T-helper 2 cell treated with Interferon-gamma antibody and Interleukin-4, amounts not matched to agents 100 ng/mL and 5 ng/mL, for 36 hours (primary cell): ENCODE results near the gene CINP. TPM values are rescaled to one million over a fixed set of nuclear protein-coding genes. Genes with fewer than 3 reads are reported as not detected.
"Not testable (repeated sequence)": the region's sequence is repeated elsewhere in the genome, so short reads cannot be mapped to it uniquely, and the experiment has no call there.

Experiments
- intact Hi-C: fragments of 100-400 bp; cut with micrococcal nuclease; formaldehyde crosslinking; loops from one replicate; pipeline ENCODE4 v1.15.1; 2023
- total RNA-seq: library from RNA; stranded (reverse); gene quantifications from 2 replicates; pipeline ENCODE4 v1.2.3, GENCODE V29; 2022

Gene CINP
- total RNA-seq, 1 donor from 2014 or later, result 32.5 TPM

DNA sequence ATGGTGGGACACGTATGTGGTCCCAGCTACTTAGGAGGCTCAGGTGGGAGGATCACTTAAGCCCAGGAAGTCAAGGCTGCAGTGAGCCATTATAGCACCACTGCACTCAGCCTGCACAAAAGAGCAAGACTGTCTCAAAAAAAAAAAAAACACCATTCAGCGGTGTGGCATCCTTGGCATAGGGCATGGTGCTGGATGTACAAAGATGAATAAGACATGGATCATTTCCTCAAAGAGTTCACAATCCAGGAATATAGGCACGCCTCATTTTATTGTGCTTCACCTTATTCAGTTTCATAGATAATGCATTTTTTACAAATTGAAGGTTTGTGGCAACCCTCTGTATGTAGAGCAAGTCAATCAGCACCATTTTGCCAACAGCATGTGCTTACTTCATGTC is 6.4 kb downstream of the CINP start:
- intact Hi-C loops, result no loop called here

DNA sequence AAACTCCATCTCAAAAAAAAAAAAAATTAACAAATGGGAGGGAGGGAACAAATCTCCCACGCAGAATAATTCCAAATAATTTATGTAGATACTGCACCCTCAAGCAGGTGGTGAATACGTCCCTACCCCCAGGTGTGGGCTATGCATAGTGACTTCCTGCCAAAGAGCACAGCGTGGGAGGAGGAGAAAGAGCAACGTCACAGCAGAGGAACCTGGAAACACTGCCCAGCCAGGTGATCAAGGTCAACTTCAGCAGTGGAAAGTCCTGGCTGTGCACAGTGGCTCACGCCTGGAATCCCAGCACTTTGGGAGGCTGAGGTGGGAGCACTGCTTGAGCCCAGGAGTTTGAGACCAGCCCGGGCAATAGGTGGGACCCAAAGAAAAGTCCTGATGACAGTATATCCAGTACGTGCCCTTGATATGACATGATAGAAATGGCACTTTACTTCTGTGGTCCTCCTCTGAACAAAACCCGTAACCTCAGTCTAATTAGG is 9.5 kb downstream of the CINP start:
- intact Hi-C loops, result no loop called here

DNA sequence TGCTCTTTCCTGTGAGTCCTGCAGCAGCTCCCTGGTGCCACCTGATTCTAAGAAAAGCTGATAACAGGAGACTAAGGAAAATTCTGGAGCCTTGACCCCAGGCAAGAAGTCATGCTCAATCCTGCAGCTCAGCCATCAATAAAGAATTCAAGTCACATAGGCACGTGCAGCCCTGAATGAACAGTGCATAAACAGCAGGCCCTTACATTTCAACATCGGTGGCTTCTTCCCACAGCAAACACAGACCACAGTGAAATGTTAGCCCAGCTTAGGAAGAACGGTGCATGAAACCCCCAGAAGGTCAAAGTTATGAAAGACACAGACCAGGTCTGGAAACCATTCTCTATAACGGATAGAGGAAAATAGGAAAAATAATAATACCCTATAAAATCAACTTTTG is 10.5 kb downstream of the CINP start:
- intact Hi-C loops, result no loop called here

DNA sequence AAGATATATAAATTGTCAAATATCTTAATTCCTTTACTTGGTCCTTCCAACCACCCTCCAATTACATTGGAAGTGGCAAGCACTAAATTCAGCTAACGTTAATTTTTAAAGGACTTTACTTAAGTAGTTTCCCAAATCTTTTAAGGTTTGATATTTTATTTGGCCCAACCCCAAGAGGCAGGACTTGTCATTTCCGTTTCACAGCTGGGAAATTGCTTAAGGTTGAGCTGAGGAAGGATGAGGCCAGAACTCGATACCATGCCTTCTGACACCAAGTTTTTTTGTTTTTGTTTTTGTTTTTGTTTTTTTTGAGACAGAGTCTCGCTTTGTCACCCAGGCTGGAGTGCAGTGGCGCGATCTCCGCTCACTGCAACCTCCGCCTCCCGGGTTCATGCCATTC is 11.1 kb downstream of the CINP start:
- intact Hi-C loops, result not testable (repeated sequence)

DNA sequence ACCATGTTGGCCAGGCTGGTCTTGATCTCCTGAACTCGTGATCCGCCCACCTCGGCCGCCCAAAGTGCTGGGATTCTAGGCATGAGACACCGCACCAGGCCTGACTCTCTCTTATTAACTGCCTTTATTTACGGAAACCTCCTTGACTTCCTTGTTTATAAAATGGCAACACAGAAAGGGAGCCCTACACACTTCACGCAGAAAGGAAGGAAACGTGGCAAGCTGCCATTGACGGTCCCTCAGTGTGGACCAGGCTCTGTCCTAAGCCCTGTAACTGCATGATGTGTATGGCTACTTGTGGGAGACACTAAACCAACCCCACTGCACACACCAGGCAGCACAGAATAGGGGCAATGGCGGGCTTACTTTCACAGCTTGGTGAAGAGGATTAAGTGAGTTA is 11.7 kb downstream of the CINP start:
- intact Hi-C loops, result no loop called here

DNA sequence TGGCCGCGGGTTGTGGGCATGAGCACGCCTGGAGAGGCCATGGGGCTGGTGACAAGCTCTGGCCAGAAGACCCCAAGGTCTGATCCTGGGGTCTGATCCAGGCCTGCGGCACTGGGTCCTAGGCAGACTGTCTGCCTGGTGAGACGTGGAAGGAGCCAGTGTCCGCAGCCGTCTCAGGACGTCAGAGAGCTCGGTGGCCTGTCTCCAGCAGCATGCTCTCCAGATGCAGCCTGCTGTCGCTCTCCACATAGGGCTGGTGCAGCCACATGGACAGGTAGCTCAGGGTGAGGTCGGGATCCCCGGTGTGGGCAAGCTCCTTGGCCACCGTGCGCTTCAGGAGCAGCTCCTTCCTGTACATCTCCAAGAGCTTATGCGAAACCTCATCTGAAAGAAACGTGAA is 14.3 kb downstream of the CINP start:
- intact Hi-C loops, result no loop called here

DNA sequence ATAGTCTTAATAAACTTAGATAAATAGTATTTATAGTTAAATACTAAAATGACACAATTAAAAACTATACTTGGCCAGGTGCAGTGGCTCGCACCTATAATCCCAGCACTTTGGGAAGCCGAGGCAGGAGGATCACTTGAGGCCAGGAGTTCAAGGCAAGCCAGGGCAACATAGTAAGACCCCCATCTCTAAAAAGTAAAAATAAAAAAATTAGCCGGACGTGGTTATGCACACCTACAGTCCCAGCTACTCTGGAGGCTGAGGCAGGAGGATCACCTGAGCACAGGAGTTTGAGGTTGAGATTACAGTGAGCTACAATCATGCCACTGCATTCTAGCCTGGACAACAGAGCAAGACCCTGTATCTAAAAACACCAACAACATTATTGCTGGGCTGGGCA is 16.0 kb downstream of the CINP start:
- intact Hi-C loops, result no loop called here

DNA sequence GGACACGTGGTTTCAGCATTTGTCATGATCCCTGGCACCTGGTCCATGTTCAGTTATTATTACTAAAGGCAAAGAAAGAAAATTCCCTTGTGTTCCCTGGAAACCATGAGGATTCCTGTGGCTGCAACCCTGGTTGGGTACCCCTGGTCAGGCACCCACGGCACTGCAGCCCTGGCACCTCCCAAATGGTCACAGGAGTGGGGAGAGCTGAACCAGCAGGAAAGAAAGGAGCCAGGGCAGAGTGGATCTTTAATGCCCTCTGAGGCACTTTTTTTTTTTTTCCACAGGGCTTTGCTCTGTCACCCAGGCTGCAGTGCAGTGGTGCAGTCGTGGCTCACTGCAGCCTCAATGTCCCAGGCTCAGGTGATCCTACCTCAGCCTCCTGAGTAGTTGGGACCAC is 17.5 kb downstream of the CINP start:
- intact Hi-C loops, result no loop called here

DNA sequence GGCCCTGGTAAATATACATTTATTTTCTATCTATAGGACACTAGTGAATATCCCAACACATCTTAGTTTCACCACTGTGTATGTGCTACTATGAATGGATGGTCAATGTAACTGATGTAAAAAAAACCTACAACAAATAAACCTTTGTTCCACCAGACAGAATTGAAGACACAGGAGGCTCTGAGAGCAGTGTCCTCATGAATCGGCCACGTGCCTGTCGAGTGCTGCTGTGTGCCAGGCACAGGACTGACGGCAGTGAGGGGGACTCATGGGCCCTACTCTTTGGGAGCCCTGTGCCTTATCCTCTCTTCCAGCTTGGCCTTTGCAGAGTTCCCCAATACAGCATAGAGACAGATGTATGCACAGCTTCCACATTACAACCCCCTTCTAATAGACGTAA is 18.2 kb downstream of the CINP start:
- intact Hi-C loops, result no loop called here

DNA sequence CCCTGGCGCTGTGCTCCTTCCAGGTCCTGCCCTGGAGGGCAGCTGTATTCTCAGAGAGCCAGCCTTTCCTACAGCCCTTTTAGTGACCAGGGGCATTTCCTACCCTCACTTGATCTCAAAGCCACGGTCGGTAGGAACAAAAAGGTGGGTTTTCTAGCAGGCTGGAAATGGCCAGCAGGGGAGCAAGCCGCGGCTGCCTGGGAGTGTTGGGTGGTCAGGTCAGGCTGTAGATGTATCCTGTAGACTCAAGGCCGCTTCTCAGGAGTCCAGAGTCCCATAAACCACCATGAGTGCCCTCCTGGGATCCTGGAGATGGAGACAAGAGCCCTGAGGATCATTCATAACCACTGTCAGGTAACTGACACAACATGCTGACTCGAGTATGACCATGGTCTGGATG is 18.6 kb downstream of the CINP start:
- intact Hi-C loops, result no loop called here

DNA sequence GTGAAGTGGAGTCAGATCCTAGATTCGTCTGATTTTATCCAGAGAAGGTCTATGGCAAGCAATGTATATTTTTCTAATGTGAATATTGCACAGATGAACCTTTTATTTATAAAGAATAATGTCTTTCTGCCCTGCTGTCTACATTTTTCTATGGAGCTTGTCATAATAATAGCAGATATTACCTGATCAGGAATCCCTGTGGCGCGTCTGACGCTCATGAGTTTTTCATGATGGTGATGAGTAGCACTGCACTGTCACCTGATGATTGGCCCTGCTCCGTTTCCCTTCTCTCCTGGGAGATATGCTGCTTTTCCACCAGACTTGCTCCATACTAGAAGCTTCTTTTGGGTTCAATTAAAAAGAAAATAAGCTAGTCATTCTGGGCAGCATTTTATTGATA is 20.5 kb downstream of the CINP start:
- intact Hi-C loops, result no loop called here

DNA sequence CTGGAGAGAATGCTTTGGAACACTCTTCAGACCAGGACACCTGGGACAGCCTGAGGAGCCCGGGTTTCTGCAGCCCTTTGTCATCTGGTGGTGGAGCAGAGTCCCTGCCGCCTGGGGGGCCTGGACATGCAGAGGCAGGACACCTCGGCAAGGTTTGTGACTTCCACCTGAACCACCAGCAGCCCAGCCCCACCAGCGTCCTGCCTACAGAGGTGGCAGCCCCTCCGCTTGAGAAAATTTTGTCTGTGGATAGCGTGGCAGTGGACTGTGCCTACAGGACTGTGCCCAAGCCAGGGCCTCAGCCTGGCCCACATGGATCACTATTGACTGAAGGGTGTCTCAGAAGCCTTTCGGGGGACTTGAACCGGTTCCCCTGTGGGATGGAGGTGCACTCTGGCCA is 21.1 kb downstream of the CINP start:
- intact Hi-C loops, result no loop called here

DNA sequence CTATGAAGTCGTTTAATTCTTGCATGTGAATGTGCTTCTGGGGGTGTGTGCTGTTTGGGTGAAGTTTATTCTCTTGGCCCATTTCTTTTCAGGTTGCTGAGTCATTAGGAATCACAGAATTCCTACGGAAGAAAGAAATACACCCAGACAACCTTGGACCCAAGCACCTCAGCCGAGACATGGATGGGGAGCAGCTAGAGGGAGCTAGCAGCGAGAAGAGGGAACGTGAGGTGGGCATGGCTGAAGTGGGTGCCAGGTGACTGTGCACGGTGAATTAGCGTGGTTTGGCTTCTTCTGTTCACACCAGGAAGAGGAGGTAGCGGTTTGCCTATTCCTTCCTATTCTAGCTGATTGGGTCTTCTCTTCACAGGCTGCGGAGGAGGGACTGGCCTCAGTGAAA is 24.0 kb downstream of the CINP start:
- intact Hi-C loops, result no loop called here

DNA sequence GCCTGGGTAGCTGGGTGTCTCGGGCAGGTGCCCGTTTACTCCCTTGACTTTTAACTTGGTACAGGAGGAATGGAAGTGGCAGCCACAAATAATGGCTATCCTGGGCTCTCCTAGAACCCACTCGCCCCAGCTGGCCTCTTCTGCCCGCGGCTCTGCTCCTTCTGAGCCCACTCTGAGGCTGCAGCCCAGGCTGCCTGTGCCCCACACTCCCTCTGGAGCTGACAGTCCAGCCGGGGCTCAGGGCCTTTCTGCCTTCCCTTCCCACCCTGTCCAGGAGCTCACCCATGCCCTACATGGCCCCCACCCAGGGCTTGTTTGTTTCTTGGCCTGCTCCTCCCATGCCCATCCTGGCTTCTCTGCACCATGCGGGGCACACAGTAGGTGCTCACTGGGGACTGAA is 27.5 kb downstream of the CINP start:
- intact Hi-C loops, result no loop called here

DNA sequence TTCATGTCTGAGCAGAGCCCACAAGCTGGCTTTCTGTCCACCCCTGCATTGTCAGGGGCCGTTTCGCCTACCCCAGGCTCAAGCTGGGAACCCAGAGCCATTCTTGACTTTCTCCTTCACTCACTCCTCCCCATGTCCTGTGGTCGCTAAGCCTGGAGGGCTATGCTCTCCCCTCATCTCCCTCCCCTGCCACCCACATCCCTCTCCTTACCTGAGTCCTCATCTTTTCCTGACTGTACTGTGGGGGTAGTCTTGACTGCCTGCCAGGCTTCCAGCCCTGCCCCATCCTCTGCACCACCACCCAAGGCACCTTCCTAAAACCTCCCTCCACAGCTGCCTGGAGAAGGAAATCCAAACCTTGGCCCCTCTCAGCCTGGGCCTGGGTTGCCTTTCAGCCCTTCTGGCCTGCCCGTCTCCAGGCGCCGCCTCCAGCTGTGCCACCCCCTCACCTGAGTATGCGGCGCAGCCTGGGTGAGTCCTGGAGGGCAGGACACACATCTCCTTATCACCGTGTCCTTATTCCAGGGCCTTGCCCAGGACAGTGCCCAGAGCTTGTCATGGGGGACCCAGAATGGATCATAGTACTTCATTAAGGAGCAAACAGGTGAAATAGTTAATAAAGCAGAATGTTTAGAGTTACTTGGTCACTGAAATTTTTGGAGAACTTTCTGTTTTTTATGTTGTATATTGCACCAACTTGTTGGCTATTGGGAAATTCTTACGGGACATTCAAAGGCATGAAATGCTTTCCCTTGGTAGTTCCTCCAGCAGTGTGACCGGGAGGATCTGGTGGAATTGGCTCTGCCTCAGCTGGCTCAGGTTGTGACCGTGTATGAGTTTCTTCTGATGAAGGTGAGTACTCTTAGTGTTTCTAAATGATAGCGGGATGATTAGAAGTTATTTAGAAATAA is 28.6 kb downstream of the CINP start:
- intact Hi-C loops, result no loop called here

DNA sequence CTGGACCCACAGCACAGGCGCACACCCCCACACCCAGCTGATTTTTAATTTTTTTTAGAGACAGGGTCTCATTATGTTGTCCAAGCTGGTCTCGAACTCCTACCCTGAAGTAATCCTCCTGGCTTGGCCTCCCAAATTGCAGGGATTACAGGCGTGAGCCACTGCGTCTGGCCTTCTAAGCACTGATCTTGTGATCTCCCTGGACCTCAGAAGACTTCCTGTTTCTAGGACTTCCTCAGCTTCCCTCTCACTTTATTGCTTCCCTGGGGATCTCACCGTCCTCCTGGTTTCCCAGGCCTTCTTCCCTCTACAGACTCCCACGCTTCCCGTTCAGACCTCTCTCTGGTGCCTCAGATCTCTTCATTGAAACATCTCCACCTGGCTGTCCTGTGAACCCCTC is 29.3 kb downstream of the CINP start:
- intact Hi-C loops, result no loop called here

DNA sequence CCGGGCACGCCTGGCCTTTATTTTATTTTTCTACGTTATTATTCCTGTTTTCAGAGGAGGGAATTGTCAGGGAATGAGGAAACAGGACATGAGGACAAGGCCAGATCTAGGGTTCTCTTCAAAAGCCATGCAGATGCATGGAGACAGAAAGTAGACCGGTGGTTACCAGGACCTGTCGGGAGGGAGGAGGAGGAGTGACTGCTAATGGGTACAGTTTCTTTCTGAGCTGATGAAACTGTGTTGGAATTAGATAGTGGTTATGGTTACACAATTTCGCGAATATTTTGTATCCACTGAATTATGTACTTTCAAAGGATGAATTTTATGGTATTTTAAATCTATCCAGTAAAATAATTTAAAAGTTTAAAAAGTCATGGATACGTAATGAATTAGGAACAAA is 31.9 kb downstream of the CINP start:
- intact Hi-C loops, result no loop called here

DNA sequence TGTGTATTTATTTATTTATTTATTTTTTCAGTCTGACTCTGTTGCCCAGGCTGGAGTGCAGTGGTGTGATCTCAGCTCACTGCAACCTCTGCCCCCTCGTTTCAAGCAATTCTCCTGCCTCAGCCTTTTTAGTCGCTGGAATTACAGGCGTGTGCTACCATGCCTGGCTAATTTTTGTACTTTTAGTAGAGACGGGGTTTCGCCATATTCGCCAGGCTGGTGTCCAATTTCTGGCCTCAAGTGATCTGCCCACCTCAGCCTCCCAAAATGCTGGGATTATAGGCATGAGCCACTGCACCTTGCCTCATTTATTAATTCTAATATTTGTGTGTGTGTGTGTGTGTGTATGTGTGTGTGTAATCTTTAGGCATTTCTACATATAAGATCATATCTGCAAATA is 33.3 kb downstream of the CINP start:
- intact Hi-C loops, result not testable (repeated sequence)

DNA sequence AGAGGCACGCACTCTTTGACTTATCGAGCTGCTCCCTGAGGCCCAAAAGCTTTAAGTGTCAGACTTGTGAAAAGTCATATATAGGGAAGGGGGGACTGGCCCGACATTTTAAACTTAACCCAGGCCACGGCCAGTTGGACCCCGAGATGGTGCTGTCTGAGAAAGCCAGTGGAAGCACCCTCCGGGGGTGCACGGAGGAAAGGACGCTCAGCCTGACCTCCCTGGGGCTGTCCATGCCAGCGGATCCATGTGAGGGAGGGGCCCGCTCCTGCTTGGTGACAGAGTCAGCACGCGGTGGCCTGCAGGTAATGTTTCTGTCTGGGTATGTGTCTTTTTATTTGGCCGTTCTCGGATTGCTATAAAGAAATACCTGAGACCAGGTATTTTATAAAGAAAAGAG is 36.1 kb downstream of the CINP start:
- intact Hi-C loops, result no loop called here

DNA sequence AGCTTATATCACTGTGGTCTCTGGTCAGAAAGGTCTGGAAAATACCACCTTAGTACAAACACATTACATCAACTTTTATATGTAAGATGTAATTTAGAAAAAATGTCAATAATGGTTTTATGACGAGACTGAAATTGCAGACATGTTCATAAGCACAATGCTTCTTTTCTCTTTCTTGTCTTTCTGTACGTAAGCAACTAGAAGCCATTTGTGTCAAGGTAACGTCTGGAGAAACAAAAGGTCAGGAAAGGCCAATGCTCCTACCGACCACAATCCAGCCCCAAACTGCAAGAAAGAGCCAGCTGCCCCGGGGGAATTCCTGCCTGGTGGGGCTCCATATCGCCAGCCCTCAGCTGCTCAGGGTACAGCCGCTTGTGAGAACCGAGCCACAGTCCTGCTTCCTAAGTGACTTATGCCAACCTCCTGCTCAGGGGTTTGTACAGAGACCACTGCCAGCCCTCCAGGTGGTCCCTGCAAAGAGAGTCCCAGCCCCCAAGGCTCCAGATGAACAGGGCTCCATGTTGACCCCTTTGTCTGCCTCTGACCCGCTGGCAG is 36.8 kb downstream of the CINP start:
- intact Hi-C loops, result no loop called here

DNA sequence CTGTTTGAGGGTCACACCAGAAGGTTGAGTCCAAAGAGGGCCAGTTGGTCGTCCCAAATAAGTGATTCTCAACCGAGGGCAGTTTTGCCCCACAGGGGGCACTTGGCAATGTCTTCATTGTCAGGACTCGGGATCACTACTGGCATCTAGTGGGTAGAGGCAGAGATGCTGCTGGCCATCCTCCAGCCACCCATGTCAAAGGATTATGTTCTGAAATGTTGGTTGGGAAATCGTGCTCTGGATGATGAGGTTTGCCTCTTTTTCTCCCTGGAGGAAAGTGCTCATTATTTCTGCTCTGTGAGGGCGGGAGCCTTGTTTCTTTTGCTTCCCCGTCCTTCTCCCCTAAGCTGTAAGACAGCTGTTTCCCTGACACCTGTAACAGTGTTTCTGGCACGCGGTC is 39.6 kb downstream of the CINP start:
- intact Hi-C loops, result no loop called here

DNA sequence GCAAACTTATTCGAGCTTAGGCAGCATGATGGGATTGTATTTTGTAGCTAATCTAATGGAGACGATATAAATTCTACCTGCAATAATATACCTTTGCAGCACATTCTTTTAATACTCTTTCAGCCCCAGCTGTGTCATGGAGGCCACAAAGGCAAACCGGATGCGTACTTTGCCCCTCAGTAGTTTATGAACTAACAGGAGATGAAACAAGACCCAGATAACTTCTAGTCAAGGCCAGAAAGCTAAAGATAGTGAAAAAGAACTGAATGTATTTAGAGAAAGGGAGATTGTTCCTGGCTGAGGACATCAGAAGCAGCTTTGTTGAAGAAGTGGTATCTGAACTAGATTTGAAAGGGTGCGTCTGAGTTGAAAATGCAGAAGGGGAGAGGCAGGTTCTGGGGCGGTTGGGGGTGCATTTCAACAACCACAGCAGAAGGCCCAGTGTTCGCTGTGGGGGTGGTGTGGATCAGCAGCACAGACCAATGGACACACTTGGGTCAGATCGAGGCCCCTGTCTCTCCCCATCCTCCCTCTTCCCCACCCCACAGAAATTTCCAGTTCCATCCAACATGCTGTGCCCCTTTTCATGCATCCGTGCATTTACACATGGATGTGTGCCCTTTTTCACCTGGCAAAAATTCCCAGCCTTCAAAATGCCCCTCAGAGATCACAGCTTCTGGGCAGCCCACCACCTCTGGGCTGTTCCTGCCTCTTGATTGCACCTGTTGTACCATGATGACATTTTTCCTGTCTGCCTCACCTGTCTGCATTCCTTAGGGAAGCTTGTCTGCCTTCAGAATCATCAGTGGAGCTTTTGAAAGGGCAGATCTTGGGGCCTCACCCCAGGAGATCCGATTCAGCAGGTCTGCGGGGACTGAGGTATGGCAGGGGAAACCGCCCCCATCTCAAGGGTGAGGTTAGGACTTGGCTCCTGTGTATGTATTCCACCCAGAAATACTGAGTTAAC is 41.0 kb downstream of the CINP start:
- intact Hi-C loops, result no loop called here
